Measurements from ENCODE around the gene PCDH1. TPM values are rescaled to one million over a fixed set of nuclear protein-coding genes. Genes with fewer than 3 reads are reported as not detected.
A peak's percentile ranks its signal among the peaks of the same experiment; 100 is the strongest.

PCDH1 gene
- total and polyA plus RNA-seq, 2 of the 8 experiments (the other 6 are each of a cell fraction or from before 2014, with no cell fraction given): 101 to 102 TPM

- FAIRE-seq (no peak), DNase-seq (ENCODE audit: low read depth in 1 of 2, low spot score in 2 of 2) (peak in 1 of 2 experiments; percentile 63)
- Histone ChIP-seq H3K9me3 (ENCODE audit: insufficient read depth in 2 of 2, low read depth in 1 of 2, low read length in 1 of 2) (no peaks in the 10 kb centered on the region), H3K4me2 (ENCODE audit: insufficient read depth in 1 of 2, low read depth in 2 of 2, low read length in 2 of 2) (peak overlapping the region; percentile 72 to 81), H3K9ac (replicated peaks in 1 of 4; ENCODE audit: extremely low read depth in 1 of 4, low read depth in 3 of 4, low read length in 3 of 4) (no peak overlapping the region), H3K14ac (ENCODE audit: insufficient read length) (no peak overlapping the region), H3K4me3 (ENCODE audit: extremely low read depth in 1 of 4, insufficient read depth in 2 of 4, low read depth in 3 of 4, low read length in 4 of 4) (peak overlapping the region; percentile 21 to 65 (median 56)), H3K23ac (ENCODE audit: insufficient read length) (no peak overlapping the region), H3K4me1 (replicated peaks in 1 of 4; ENCODE audit: control insufficient read depth in 3 of 4, insufficient read depth in 4 of 4, low read length in 3 of 4) (peaks cover 14 to 47% (median 35%) of the 10 kb centered on the region in 4 experiments), H3K27me3 (replicated peaks in 1 of 4; ENCODE audit: control insufficient read depth in 3 of 4, extremely low read depth in 1 of 4, insufficient read depth in 3 of 4, low read length in 3 of 4) (peaks cover 0 to 4% (median 0%) of the 10 kb centered on the region in 4 experiments; a peak in 1 of 7 replicates), H3K27ac (ENCODE audit: low read depth, low read length) (no peak overlapping the region), H2BK120ac (replicated peaks; ENCODE audit: low read depth, low read length) (no peak overlapping the region), H4K8ac (ENCODE audit: extremely low read depth, insufficient read depth, low read length) (no peak overlapping the region), H2BK15ac (ENCODE audit: low read length) (peak overlapping the region; percentile 55; the same call in 1 of the 2 replicates), H4K91ac (replicated peaks; ENCODE audit: insufficient read length, low read length) (peak overlapping the region; percentile 29), H3K4ac (replicated peaks; ENCODE audit: insufficient read length, low read depth, low read length) (no peak overlapping the region), H3K18ac (ENCODE audit: extremely low read depth, low read length) (peak overlapping the region; percentile 71), H3K79me2 (ENCODE audit: control insufficient read depth in 1 of 2, insufficient read depth in 2 of 2, low read length in 2 of 2) (peaks cover 0 to 3% of the 10 kb centered on the region in 2 experiments; a peak in 1 of 4 replicates), H2BK20ac (ENCODE audit: low read length) (peak overlapping the region; percentile 77; the same call in 1 of the 2 replicates), H4K20me1 (replicated peaks in 1 of 2; ENCODE audit: control insufficient read depth in 1 of 2, insufficient read depth in 2 of 2, low read length in 2 of 2) (peaks cover 0 to 1% of the 10 kb centered on the region in 2 experiments), H2BK12ac (ENCODE audit: low read depth, low read length) (peak overlapping the region; percentile 65; the same call in 1 of the 2 replicates), H2AK5ac (ENCODE audit: low read depth, low read length) (no peak overlapping the region), H3K36me3 (ENCODE audit: control insufficient read depth in 2 of 4, insufficient read depth in 4 of 4, low read length in 3 of 4) (no peaks in the 10 kb centered on the region), H2BK5ac (ENCODE audit: low read depth, low read length) (peak overlapping the region; percentile 46; the same call in 1 of the 2 replicates), H2AFZ (ENCODE audit: low read length) (no peak overlapping the region), H3K79me1 (ENCODE audit: low read depth, low read length) (no peaks in the 10 kb centered on the region), H3K23me2 (ENCODE audit: low read depth, low read length) (peaks cover 16% of the 10 kb centered on the region), H4K5ac (ENCODE audit: insufficient read length, low read depth, low read length) (no peak overlapping the region), H3K56ac (replicated peaks; ENCODE audit: insufficient read length, low read depth, low read length) (peak overlapping the region; percentile 32)
- no peak for TF ChIP-seq SRF (IDR thresholded peaks at IDR 0.05; ENCODE audit: low read depth, low read length)
- TF ChIP-seq SAP30 (IDR thresholded peaks at IDR 0.05; ENCODE audit: insufficient read depth, insufficient replicate concordance, low read length): peak; percentile 56
- POLR2A ChIA-PET (ENCODE audit: partially characterized antibody): interaction anchor here (0.6 to 11.2 kb wide), 31 partner anchors 8 to 191 kb away, joined by 3 to 173 read pairs (median 4); partner anchors contain the start of gene DELE1
- CTCF ChIA-PET (ENCODE audit: partially characterized antibody): interaction anchor here (0.6 to 10.7 kb wide), 34 partner anchors 10 to 556 kb away, joined by 3 to 273 read pairs (median 6); partner anchors contain the start of genes PCDH12 and RNF14
- whole genome bisulfite sequencing, 2 experiments (ENCODE audit: extremely low coverage in 1 of 2, insufficient coverage in 1 of 2, insufficient read length in 1 of 2, insufficient replicate concordance in 2 of 2, low coverage in 1 of 2, low lambda C conversion rate in 2 of 2, missing lambda C conversion rate in 1 of 2): 21% methylated on average over 13 of the region's 13 CpGs; no CpG with 5 or more reads in 1 of the 2 experiments
Observed at GRCh38 chr5:141882594-141883183, 4.5 kb upstream of the PCDH1 start.

Data from H1 (cell line).